T-helper 1 cell (primary cell): Measurements from ENCODE around the gene SLIT3.

ENCODE experiments used
- DNase-seq, 5 donors: peaks; one replicate each; pipeline ENCODE4 v3.0.0-alpha.2; 2012 to 2020

Gene SLIT3

DNA sequence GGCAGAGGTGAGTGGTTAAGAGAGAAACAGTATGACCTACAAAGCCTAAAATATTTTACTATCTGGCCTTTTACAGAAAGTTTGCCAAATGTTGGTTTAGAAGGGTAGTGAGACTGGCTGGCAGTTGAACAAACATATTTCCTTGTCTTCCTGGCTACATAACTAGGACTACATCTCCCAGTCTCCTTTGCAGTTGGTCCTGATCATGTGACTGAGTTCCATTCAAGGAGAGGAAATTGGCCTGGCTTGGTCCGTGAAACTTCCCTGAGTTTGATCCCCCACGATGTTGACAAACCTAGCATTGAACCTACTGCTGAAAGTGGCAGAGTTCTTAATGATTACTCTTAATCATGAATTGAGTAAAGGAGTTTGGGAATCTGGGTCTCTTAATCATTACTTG is 280.8 kb downstream of the SLIT3 start:
- DNase-seq: no peak

DNA sequence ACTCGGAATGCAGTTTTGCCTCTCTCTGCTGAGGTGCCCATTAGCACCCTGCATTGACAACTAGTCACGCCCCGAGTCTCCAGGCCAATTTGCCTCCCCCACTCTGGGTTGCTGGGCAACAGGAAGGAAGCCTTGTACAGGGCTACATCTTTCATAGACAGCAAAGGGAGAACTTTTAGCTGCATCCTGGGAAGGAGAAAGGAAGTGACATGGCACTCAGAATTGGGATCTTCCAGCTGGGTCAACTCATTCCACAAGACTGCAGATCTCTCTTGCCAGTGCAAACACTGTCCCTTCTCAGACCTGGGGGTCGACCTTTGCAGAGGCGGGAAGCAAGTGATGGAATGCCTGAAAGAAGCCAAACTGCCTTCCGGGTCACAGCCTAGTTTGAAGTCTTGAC is 282.0 kb downstream of the SLIT3 start:
- DNase-seq: no peak

DNA sequence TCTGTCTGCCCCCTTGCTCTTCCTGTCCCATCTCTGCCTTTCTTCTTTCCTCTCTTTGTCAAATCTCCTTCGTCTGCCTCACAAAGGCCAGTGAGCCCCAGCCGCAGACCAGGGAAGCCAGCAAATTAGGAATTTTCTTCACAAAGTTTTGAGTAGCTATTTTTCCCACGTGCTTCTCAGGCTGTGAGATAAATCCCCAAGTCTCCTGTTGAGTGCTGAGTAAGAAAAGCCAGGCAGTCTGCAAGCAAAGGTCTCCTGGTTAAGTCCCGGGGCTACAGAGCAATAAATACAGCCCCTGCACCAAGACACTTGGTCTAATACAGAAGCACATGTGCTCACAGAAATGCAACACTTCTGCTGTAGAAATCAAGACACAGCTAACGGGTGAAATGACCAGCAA is 284.9 kb downstream of the SLIT3 start:
- no peak for DNase-seq

DNA sequence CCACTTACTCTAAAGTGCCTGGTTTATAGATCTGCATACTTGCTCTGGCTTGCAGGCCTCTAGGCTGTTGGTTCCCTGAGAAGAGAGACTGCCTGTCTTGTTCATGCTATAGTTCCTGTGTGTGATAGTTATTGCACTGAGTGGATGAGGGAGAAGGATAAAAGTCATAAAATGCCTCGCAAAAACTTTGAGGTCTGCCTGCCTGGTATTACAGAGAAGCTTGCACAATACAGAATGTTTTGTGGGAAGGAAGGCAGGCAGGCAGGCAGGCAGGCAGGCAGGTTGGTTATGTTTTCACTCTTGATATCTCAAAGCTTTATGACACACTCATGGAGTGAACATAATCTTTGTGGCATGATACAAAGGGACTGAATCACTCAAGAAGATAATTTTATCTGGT is 287.1 kb downstream of the SLIT3 start:
- no peak for DNase-seq

DNA sequence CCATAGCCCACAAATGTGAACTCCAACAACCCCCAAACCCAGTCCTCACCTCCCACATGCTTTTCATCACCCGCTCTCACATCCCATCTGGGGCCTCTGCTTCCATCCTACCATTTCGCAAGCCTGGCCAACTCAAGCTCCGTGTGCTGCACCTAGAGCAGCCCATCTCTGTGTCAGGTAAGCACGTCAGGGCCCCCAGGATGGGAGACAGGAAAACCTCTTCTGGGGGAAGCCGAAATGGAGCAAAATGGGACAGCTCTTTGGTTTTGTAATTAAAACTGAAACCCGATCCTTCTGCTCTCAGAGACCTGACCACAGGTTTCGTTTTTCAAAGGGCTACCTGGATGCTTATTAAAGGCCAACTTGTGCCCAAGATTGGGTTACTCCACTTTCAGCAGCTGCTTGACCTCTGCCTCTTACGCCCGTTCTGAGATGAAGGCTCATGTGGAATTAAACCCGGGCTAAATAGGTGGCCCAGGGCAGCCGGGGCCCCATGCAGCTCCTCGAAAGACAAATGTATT is 287.7 kb downstream of the SLIT3 start:
- no peak for DNase-seq

DNA sequence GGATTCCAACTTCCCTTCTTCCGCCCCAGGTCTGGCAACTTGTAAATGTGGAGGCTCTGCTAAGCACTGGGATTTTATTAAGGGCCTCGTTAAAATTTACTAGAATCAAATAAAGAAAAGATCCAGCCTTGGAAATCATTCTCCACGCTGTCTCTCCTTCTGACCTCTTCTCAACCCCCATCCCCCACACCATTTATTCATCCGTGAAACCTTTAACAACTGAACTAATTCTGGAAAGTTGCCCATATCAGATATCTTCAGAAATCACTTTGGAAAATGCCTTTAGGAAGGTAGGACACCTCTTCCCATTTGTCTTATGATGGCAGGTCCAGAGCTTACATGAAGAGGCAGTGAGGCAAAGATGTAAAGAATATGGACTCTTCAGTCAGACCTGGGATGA is 288.5 kb downstream of the SLIT3 start:
- no peak for DNase-seq

DNA sequence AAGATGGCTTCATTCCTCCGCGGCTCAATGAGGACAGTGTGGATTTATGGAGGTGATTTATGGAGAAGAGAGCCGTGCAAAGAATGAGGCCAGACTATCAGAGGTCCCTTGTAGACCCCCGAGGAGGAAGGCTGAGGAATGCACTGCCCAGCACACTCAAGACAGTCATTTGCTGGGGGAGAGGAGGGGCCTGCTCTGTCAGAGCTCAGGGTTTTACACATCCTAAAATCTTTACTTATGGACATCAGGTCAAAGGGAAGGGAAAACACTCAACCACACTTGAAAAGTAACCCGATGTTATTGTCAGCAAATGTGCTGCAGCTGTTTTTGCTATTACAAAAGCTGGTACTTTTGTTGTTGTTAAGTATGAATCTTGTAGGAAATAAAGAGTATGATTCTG is 289.5 kb downstream of the SLIT3 start:
- DNase-seq: no peak

DNA sequence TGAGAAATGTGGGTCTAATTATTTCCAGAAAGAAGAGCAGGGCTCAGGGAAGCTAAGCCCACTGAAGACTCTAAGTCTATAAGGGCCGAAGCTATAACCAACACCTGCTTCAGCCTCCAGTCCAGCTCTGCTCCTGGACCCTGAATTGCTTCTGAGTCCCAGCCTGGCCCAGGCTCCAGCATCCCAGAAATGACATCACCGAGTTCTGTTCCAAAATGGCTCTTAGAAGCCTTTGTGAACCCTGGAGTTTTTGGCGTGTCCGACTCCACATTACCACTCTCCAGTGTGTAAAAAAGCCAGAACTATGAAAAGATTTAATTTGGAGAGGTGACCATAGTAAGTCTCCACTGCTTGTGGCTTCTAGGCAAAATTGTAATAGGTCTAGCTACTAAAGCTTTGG is 289.9 kb downstream of the SLIT3 start:
- DNase-seq: no peak

DNA sequence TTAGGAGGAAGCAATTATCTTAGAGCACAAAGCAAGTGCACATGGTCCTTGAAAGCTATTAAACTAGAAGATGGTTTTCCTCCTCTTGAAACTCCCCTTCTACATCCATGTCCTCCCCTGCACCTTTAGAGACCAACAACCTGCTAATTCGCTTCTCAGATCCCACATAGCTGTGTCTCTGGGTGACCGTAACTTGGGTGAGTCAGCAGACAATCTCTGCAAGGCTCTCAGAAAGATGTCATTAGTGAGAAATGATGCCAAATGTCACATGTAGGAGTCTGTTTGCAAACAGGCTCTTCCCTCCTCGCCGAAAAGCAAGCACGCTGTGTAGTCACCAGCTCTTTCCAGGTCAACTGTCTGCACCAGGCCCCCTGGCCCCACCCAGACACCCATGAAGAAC is 291.8 kb downstream of the SLIT3 start:
- no peak for DNase-seq

DNA sequence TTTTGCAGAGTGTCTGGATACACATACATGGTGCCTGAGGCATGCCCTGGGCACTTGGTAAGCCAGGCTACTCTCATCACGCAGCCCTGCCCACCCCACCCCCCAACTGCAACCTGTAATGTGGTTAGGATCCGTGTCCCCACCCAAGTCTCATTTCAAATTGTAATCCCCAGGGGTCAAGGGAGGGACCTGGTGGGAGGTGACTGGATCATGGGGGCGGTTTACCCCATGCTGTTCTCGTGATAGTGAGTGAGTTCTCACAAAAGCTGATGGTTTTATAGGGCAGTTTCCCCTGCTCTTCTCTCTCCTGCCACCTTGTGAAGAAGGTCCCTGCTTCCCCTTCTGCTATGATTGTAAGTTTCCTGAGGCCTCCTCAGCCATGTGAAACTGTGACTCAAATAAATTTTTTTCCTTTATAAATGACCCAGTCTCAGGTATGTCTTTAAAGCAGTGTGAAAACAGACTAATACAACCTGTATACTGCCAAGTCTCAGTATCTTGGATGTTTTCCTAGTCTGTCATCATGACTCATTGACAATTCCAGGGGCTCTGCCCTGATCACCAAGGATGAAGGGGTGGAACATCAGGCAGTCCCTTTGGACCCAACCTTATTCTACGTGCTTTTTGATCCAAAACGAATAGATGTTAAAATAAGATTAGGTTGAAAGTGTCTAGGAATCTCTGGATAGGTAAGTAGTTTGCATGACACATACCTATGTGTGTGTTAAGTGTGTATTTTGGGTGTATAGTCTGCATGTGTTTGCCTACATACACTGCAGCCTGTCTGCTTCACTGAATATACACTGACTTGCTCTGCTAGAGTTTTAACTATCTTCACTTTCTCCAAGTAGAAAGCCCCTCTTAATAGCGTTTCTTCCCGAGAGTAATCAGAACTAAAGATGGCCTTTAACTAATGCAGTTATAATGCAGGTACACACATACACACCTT is 293.8 kb downstream of the SLIT3 start:
- DNase-seq: no peak

DNA sequence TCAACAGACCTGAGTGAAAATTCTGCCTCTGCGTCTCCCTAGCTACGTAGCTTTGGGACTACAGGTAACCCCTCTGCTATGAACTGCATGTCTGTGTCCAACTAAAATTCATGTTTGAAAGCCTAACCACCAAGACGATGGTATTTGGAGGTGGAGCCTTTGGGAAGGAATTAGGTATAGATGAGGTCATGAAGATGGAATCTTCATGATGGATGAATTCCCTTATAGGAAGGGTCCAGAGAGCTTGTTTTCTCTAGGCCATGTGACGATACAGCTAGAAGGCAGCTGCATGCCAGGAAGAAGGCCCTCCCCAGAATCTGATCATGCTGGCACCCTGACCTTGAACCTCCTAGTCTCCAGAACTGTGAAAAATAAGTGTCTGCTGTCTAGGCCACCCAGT is 296.4 kb downstream of the SLIT3 start:
- no peak for DNase-seq

DNA sequence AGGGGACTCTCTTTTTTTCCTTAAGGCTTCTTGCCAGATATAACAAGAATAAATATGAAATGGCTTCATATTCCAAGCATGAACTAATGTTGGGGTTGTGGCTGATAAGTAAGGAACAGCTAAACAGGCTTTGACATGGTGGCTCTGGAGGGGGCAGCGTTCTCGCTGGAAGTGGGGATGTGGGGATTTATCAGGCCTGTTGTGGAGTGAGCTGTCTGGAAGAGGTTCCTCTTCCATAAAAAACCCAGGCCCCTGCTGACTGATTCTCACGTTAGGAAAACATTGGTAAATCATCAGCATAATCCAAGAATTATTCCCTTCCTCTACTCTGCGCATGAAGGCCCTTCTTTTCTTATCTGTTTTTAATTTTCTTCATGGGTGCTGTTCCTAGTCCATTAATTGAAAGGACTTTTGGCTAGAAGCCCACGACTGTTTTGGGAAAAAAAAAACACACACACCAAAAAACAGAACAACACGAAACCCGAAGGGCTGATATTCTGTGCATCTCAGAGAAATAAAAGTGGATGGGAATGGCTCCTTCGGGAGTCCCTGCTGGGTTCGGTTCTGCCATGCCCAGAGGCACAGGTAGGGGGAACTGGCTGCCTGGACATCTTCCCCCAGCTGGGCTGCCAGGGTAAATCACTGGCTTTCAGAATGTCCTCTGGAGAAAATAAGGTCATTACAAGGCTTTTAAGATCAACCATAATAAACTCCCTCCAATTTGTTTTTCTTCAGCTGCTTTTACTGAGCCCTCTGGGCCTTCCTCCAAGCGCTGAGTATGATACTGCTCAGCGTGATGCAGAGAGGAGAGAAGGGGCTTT is 297.0 kb downstream of the SLIT3 start:
- no peak for DNase-seq

DNA sequence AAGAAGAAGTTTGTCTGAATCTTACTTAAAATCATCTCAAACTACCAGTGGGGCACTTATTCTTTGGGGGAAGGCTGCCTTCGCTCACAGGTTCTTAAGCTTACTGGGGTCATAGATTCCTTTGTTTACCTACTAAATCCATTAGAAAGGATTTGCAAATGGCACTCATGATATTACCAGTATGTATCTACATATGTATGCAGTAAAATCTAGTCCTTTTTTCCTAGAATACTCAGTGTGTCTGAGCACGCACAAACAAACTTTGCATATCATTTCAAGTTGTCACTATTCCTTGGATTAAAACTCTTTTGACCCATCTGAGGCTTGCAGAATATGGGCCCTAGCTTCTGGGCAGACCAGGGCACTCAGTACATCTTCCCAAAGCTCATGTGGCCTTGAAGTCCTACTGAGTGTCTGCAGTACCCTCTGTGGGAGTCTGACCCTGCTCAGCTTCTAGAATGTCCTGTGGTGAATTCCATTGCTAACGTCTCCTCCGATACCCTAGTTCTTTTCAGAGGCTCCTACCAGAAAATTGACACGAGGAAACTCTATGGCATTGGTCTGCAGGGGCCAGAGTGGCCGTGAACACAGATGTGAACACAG is 297.9 kb downstream of the SLIT3 start:
- no peak for DNase-seq

DNA sequence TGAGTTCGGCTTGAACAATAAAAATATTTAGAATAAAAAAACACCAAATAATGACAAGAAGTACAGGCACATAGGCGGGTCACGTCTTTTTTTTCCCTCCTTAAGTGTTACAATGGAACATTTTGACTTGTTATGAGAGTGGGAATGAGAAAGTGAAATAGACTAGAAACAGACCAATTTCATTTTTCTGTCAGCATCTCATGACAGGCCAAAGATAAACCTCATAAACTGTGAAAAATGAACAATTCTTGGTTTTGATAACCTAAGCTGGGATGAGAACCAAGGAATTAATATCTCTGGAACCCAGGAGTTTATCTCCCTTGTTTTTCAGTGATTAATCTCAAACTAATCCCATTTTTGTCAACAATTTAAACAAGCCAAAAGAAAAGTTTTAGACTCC is 299.5 kb downstream of the SLIT3 start:
- DNase-seq: no peak

DNA sequence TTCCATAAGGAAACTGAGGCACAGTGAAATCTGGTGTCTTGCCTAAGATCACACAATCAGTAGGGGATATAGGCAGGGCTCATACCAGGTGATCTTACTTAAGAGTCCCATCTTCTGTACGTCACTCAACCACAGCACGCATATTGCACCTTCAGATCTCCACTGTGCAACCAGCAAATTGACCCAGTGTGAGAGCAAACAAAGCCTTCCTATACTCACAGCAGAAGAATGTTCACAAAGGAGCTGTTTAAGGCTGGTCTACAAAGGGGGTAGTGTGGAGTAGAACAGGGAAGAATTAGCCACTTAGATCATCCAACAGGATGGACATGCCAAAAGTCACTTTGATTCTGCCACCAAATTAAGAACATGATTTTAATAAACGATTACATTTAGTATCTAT is 305.9 kb downstream of the SLIT3 start:
- DNase-seq: no peak

DNA sequence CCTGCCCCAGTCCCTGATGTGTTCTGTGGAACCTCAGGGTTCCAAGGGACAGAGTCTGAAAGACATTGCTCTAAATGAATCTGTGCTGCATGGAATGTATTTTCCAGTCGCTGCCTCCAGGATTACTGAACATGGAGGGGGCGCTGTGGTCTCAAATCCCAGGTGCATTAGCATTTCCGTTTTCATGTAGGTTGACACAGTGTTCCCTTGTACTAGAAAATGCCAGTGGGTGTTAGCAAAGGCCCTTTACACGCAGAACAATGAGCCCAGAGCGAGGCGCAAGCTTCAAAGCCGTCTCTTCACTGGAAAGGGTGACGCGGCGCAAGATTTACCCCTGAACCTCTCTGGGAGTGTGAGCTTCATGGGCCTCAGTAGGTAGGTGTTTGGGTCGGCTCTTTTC is 308.3 kb downstream of the SLIT3 start:
- DNase-seq: no peak

DNA sequence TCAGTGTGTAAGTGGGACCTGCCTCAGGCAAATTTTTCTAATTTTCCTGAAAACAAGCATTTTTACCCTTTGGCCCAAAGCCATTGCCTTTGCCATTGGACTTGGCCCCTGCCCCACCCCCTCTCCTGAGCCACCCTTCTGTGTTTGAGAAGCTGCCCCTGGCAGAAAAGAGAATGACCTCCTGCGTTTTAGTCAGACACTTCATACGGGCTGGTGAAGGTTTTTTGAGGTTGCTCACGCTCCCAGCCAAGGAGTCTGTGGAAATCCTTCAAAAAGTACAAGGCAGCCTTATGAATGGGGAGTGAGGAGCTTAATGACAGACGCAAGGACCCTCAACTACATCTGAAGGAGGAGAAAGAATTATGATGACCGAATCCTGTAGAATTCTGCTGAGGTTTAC is 308.9 kb downstream of the SLIT3 start:
- no peak for DNase-seq

DNA sequence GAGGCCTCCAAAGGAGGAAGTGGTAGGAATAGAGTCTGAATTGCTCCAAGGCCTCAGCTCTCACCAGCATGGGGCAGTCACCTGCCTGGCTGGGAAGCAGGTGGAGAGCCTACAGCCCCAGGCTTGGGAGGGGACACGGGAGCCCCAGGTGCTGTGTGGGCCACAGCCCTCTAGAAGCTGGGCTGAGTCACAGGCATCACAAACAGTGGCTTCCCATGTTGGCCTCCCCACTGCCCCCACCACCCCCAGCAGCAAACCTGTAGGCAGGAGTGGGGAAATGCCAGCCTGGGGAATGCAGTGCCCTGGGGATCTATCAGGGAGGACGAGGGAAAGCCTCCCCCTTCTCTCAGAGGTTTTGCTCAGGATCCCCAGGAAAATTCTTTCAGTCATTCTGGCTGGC is 309.6 kb downstream of the SLIT3 start:
- no peak for DNase-seq

DNA sequence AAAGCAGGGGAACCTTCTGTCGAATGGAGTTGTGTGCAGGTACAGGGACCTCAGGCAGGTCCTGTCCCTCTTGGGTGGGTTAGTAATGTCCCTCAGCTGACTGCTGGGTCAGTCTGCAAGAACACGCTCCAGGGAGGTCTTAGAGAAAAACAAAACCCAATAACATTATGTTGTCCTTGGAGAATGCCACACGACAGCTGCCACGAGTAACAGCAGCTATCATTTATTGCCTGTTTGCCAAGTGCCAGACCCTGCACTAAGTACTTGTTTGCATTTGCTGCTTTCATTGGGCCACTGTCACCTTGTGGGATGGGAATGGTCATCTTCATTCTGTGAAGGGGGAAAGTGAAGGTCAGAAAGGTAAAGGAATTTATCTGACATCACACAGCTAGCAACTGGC is 310.3 kb downstream of the SLIT3 start:
- DNase-seq: no peak

DNA sequence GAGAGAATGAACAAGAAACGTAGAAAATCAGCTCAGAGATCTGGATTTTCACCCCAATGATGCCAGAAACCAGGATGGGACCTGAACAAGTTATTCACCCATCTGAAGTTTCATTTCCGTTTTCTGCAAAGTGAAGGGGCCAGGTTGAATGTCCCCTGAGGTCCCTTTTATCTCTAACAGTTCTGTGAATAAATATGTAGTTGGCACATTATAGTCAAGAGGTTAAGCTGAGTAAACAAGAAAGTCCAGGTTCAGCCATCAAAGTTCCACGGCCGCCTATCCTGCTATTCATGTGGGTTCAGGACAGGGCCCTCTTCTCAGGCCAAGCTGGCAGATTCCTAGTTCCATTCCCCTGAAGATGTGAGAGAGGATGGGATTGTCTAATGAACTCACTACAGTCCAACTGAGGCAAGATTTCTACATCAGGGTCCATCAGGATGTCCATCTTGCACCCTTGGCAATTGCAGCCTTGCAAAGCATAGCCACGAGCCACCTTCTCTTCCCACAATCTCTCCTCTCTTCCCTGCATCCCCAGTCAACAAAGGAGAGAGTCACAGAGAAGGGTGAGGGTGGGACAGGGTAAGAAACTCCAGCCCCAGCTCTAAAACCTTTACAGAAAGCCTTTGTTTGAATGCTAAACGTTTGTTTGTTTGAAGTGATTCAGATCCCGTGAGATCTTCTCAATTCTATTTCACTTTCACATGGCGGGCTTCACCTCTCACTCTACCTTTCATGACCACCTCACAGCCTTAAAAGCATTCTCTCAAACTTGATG is 311.0 kb downstream of the SLIT3 start:
- no peak for DNase-seq

DNA sequence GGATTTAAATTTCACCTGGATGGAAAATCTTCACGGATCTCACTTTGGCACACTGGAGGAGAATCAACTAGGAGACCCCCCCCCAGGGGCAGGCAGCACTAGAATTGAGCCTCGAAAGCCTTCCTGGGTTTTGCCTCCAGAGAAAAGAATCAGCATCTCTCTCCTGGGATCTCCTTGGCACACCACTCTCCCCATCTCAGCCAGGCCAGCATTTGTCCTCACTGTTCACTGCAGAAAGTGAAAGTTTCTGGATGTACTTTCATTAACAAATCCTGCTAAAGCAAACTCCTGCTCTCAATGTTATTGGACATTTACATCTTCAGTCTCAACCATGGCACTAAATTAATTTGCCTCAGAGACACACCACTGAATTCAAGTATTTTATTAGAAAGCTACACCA is 312.2 kb downstream of the SLIT3 start:
- no peak for DNase-seq

DNA sequence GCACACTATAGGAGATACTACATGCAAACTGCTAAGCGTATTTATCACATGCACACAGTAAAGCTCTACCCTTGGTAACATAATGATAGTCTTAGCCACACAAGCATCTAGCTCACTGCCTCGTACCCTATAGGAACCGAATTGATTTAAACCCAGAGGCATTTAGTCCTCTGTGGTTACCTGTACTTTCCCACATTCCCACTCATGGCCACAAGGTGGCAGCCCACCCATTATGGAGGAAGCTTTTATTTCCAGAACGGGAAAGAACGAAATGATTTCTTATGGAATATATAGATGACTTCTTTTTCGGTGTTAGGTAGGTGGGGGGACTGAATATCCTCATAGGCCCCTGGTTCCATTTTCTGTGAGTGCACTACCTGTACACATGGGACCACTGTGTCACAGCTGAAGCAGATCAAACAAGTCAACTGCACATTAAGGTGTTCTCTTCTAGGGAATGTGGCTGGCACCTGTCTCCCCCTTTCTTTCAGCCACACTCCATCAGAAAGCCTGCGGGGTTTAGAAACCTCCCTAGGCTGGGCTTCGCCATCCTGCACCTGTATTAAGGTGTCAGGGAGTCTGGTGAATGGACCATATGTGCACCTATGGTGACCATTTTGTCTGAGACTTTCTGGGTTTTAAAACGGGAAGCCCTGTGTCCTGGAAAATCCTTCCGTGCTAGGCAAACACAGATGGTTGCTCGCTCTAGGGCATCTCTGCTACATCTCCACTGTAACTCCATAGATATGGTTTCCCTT is 313.2 kb downstream of the SLIT3 start:
- DNase-seq: peak in 2 of 5 donors; percentile 20 to 31
